MG63 (cell line): ENCODE data around the gene PDPK1. TPM values are rescaled to one million over a fixed set of nuclear protein-coding genes. Genes with fewer than 3 reads are reported as not detected.
A peak's percentile ranks its signal among the peaks of the same experiment; 100 is the strongest.
"Not testable (repeated sequence)": the region's sequence is repeated elsewhere in the genome, so short reads cannot be mapped to it uniquely, and the experiment has no call there.

Experiments used
- DNase-seq: peaks from one replicate; pipeline ENCODE4 v3.0.0-alpha.2; 2020
- H3K27me3 ChIP-seq: fragments of 250-450 bp; sonication (Bioruptor Pico); 2 replicates; pipeline ENCODE4 v1.5.1; 2020; ENCODE audit warnings: mild to moderate bottlenecking, moderate library complexity
- H3K36me3 ChIP-seq: fragments of 250-450 bp; sonication (Bioruptor Pico); 2 replicates; pipeline ENCODE4 v1.5.1; 2020; ENCODE audit warnings: mild to moderate bottlenecking, moderate library complexity
- H3K4me3 ChIP-seq: fragments of 250-450 bp; sonication (Bioruptor Pico); 2 replicates; pipeline ENCODE4 v1.5.1; 2020; ENCODE audit warnings: mild to moderate bottlenecking, moderate library complexity
- H3K9me3 ChIP-seq: fragments of 250-450 bp; sonication (Bioruptor Pico); 2 replicates; pipeline ENCODE4 v1.5.1; 2020; ENCODE audit warnings: mild to moderate bottlenecking, moderate library complexity
- total RNA-seq: library from RNA; depleted of rRNA; stranded (reverse); fragments of >200 nt; shearing (Covaris generic); gene quantifications from 2 replicates; pipeline ENCODE4 v1.2.3, GENCODE V29; 2014; ENCODE audit warnings: low replicate concordance

PDPK1 gene
- total RNA-seq, 1 experiment from 2014 or later = 7.6 TPM

GRCh38 chr16:2551420-2551889 is 13.6 kb downstream of the PDPK1 start:
- not testable (repeated sequence) for H3K36me3 ChIP-seq, H3K27me3 ChIP-seq, DNase-seq, H3K9me3 ChIP-seq, H3K4me3 ChIP-seq

- H3K9me3 ChIP-seq, H3K36me3 ChIP-seq, DNase-seq, H3K27me3 ChIP-seq, H3K4me3 ChIP-seq: not testable (repeated sequence)
Observed at GRCh38 chr16:2554709-2555425, 17.0 kb downstream of the PDPK1 start.

GRCh38 chr16:2557150-2557549 is 19.3 kb downstream of the PDPK1 start:
- not testable (repeated sequence) for H3K4me3 ChIP-seq, DNase-seq, H3K27me3 ChIP-seq, H3K36me3 ChIP-seq, H3K9me3 ChIP-seq

GRCh38 chr16:2560131-2560797 is 22.4 kb downstream of the PDPK1 start:
- H3K27me3 ChIP-seq, H3K9me3 ChIP-seq, DNase-seq: not testable (repeated sequence)

GRCh38 chr16:2560798-2561133 is 22.9 kb downstream of the PDPK1 start:
- DNase-seq = peak; percentile 63
- H3K4me3 ChIP-seq, H3K9me3 ChIP-seq, H3K36me3 ChIP-seq, H3K27me3 ChIP-seq: not testable (repeated sequence)

More at GRCh38 chr16:2560131-2560797, 22.4 kb downstream of the PDPK1 start:
- H3K4me3 ChIP-seq, H3K36me3 ChIP-seq: not testable (repeated sequence)

- H3K9me3 ChIP-seq = not testable (repeated sequence)
Observed at GRCh38 chr16:2567506-2567905, 29.7 kb downstream of the PDPK1 start.

GRCh38 chr16:2568573-2568972 is 30.8 kb downstream of the PDPK1 start:
- not testable (repeated sequence) for H3K9me3 ChIP-seq, DNase-seq, H3K4me3 ChIP-seq, H3K36me3 ChIP-seq, H3K27me3 ChIP-seq

More at GRCh38 chr16:2567506-2567905, 29.7 kb downstream of the PDPK1 start:
- not testable (repeated sequence) for H3K27me3 ChIP-seq, DNase-seq, H3K4me3 ChIP-seq, H3K36me3 ChIP-seq

GRCh38 chr16:2572704-2573103 is 34.9 kb downstream of the PDPK1 start:
- not testable (repeated sequence) for H3K36me3 ChIP-seq, H3K27me3 ChIP-seq, H3K4me3 ChIP-seq, H3K9me3 ChIP-seq, DNase-seq

GRCh38 chr16:2575839-2576238 is 38.0 kb downstream of the PDPK1 start:
- not testable (repeated sequence) for DNase-seq, H3K27me3 ChIP-seq, H3K9me3 ChIP-seq, H3K4me3 ChIP-seq, H3K36me3 ChIP-seq

- DNase-seq, H3K36me3 ChIP-seq, H3K27me3 ChIP-seq, H3K9me3 ChIP-seq, H3K4me3 ChIP-seq: not testable (repeated sequence)
Observed at GRCh38 chr16:2577044-2577443, 39.2 kb downstream of the PDPK1 start.

- H3K36me3 ChIP-seq, H3K9me3 ChIP-seq, H3K4me3 ChIP-seq, DNase-seq, H3K27me3 ChIP-seq: not testable (repeated sequence)
Observed at GRCh38 chr16:2578905-2579304, 41.1 kb downstream of the PDPK1 start.

- DNase-seq, H3K36me3 ChIP-seq, H3K9me3 ChIP-seq, H3K4me3 ChIP-seq, H3K27me3 ChIP-seq: not testable (repeated sequence)
Observed at GRCh38 chr16:2580143-2580542, 42.3 kb downstream of the PDPK1 start.

- not testable (repeated sequence) for H3K27me3 ChIP-seq, DNase-seq, H3K9me3 ChIP-seq, H3K4me3 ChIP-seq, H3K36me3 ChIP-seq
Observed at GRCh38 chr16:2580818-2581217, 43.0 kb downstream of the PDPK1 start.

- Histone ChIP-seq H3K4me3 (no peak overlapping the region), H3K27me3 (no peaks in the 10 kb centered on the region), H3K9me3 (no peaks in the 10 kb centered on the region), H3K36me3 (peaks cover 26% of the 10 kb centered on the region)
- peak; percentile 21 for DNase-seq
Observed at GRCh38 chr16:2584729-2585650, 47.2 kb downstream of the PDPK1 start.

- H3K36me3 ChIP-seq = peaks cover 32% of the 10 kb centered on the region
Observed at GRCh38 chr16:2585651-2586081, 47.8 kb downstream of the PDPK1 start.

GRCh38 chr16:2586241-2586640 is 48.4 kb downstream of the PDPK1 start:
- no peak for DNase-seq
- no peaks in the 10 kb centered on the region for H3K9me3 ChIP-seq
- no peak overlapping the region for H3K4me3 ChIP-seq
- H3K27me3 ChIP-seq = no peaks in the 10 kb centered on the region
- H3K36me3 ChIP-seq = peaks cover 32% of the 10 kb centered on the region

More at GRCh38 chr16:2585651-2586081, 47.8 kb downstream of the PDPK1 start:
- Histone ChIP-seq H3K9me3 (no peaks in the 10 kb centered on the region), H3K4me3 (no peak overlapping the region), H3K27me3 (no peaks in the 10 kb centered on the region)
- DNase-seq = no peak

GRCh38 chr16:2586901-2587480 is 49.2 kb downstream of the PDPK1 start:
- no peak overlapping the region for H3K4me3 ChIP-seq
- peaks cover 32% of the 10 kb centered on the region for H3K36me3 ChIP-seq
- DNase-seq = no peak
- H3K9me3 ChIP-seq = no peaks in the 10 kb centered on the region
- H3K27me3 ChIP-seq = no peaks in the 10 kb centered on the region
